Kidney epithelial cell (primary cell): Measurements from ENCODE around the gene PCP4L1. TPM values are rescaled to one million over a fixed set of nuclear protein-coding genes. Genes with fewer than 3 reads are reported as not detected.

ENCODE experiments used
- DNase-seq: peaks from one replicate; pipeline ENCODE4 v3.0.0-alpha.2; 2010; ENCODE audit warnings: low read depth
- H3K27me3 ChIP-seq: 2 replicates; pipeline ENCODE4 v1.6.0; 2011; ENCODE audit warnings: low read length; ENCODE audit not compliant: control insufficient read depth, insufficient read depth
- H3K36me3 ChIP-seq: 2 replicates; pipeline ENCODE4 v1.5.1; 2011; ENCODE audit warnings: low read length; ENCODE audit not compliant: control insufficient read depth, insufficient read depth
- H3K4me3 ChIP-seq: 2 replicates; pipeline ENCODE4 v1.5.1; 2011; ENCODE audit warnings: low read depth, mild to moderate bottlenecking, control low read depth, low read length
- CTCF ChIP-seq: IDR thresholded peaks from 2 replicates; pipeline ENCODE4 v1.5.1; 2011; ENCODE audit warnings: mild to moderate bottlenecking, moderate library complexity, low read length, control low read depth, inconsistent platforms; ENCODE audit not compliant: insufficient read depth, poor library complexity, severe bottlenecking
- total RNA-seq: library from RNA; depleted of rRNA; stranded (reverse); fragments of >200 nt; gene quantifications from 2 replicates; pipeline ENCODE4 v1.2.3, GENCODE V29; 2015

Gene PCP4L1
- total RNA-seq, 1 donor from 2014 or later: not detected

GRCh38 chr1:161333166-161333565 lies 74.6 kb downstream of the PCP4L1 start:
- H3K36me3 ChIP-seq: no peaks in the 10 kb centered on the region
- H3K27me3 ChIP-seq: no peaks in the 10 kb centered on the region
- DNase-seq: no peak
- H3K4me3 ChIP-seq: no peak overlapping the region
- no peak for TF ChIP-seq CTCF

Other genes starting within 250 kb of the PCP4L1 start
- gene F11R, start 237.6 kb upstream of the PCP4L1 start, total RNA-seq: 81.7 and 87.0 TPM in 2 replicates
- 112 and 116 TPM in 2 replicates for gene TSTD1, start 219.8 kb upstream of the PCP4L1 start, total RNA-seq
- gene USF1, start 212.8 kb upstream of the PCP4L1 start, total RNA-seq: 45.9 and 55.7 TPM in 2 replicates
- gene ARHGAP30, start 188.9 kb upstream of the PCP4L1 start, total RNA-seq: 0.07 and 0.42 TPM in 2 replicates
- 13.1 and 13.6 TPM in 2 replicates for gene NECTIN4, start 169.2 kb upstream of the PCP4L1 start, total RNA-seq
- 2.9 and 3.1 TPM in 2 replicates for gene KLHDC9, start 160.4 kb upstream of the PCP4L1 start, total RNA-seq
- 98.4 and 132 TPM in 2 replicates for gene PFDN2, start 140.7 kb upstream of the PCP4L1 start, total RNA-seq
- 28.7 and 35.8 TPM in 2 replicates for gene NIT1, start 140.6 kb upstream of the PCP4L1 start, total RNA-seq
- 29.3 and 42.1 TPM in 2 replicates for gene DEDD, start 126.1 kb upstream of the PCP4L1 start, total RNA-seq
- 59.6 and 85.0 TPM in 2 replicates for gene UFC1, start 104.8 kb upstream of the PCP4L1 start, total RNA-seq
- 10.5 and 12.6 TPM in 2 replicates for gene USP21, start 99.2 kb upstream of the PCP4L1 start, total RNA-seq
- gene PPOX, start 92.3 kb upstream of the PCP4L1 start, total RNA-seq: 20.4 and 28.3 TPM in 2 replicates
- gene B4GALT3, start 81.2 kb upstream of the PCP4L1 start, total RNA-seq: 39.4 and 45.7 TPM in 2 replicates
- gene ADAMTS4, start 59.7 kb upstream of the PCP4L1 start, total RNA-seq: 0.21 and 0.33 TPM in 2 replicates
- gene NDUFS2, start 56.4 kb upstream of the PCP4L1 start, total RNA-seq: 92.4 and 96.9 TPM in 2 replicates
- gene FCER1G, start 43.5 kb upstream of the PCP4L1 start, total RNA-seq: not detected in 2 replicates
- not detected in 2 replicates for gene APOA2, start 35.1 kb upstream of the PCP4L1 start, total RNA-seq
- gene TOMM40L, start 32.7 kb upstream of the PCP4L1 start, total RNA-seq: 6.2 and 8.0 TPM in 2 replicates
- gene NR1I3, start 20.5 kb upstream of the PCP4L1 start, total RNA-seq: not detected in 2 replicates
- 0.14 and 0.54 TPM in 2 replicates for gene MPZ, start 51.2 kb downstream of the PCP4L1 start, total RNA-seq
- gene SDHC, start 55.6 kb downstream of the PCP4L1 start, total RNA-seq: 42.8 and 47.0 TPM in 2 replicates
- gene CFAP126, start 109.1 kb downstream of the PCP4L1 start, total RNA-seq: not detected in 2 replicates
- 0.04 and 0.48 TPM in 2 replicates for gene FCGR2A, start 246.7 kb downstream of the PCP4L1 start, total RNA-seq